Aorta (tissue), 5 donors: ENCODE measurements around the gene NPR3. TPM values are rescaled to one million over a fixed set of nuclear protein-coding genes. Genes with fewer than 3 reads are reported as not detected.

Experiments used
- ATAC-seq: fragments of 200-7000 bp; cut with Tn5 transposase; one replicate; pipeline ENCODE4 v1.9.1; 2022; ENCODE audit warnings: moderate library complexity; ENCODE audit not compliant: low FRiP score
- DNase-seq, 2 donors: peaks; one replicate each; pipeline ENCODE4 v3.0.0-alpha.2; 2020
- H3K27ac ChIP-seq, 2 donors: one replicate each; pipeline ENCODE4 v1.5.1; 2013; ENCODE audit warnings: low read length in 2 of 2, mild to moderate bottlenecking in 2 of 2, moderate library complexity in 2 of 2, control low read depth in 1 of 2, inconsistent platforms in 1 of 2, low read depth in 1 of 2
- H3K27me3 ChIP-seq, 2 donors: one replicate each; pipeline ENCODE4 v1.6.1; 2013; ENCODE audit warnings: control low read depth in 1 of 2, low read length in 1 of 2, mild to moderate bottlenecking in 1 of 2, moderate library complexity in 1 of 2; ENCODE audit not compliant: insufficient read depth in 2 of 2, control insufficient read depth in 1 of 2
- H3K36me3 ChIP-seq, 2 donors: one replicate each; pipeline ENCODE4 v1.6.1; 2013; ENCODE audit warnings: control low read depth in 1 of 2, low read length in 1 of 2, mild to moderate bottlenecking in 1 of 2; ENCODE audit not compliant: insufficient read depth in 2 of 2, control insufficient read depth in 1 of 2
- H3K4me1 ChIP-seq, 2 donors: one replicate each; pipeline ENCODE4 v1.6.1; 2013; ENCODE audit warnings: low read length in 2 of 2, control low read depth in 1 of 2, mild to moderate bottlenecking in 1 of 2, moderate library complexity in 1 of 2; ENCODE audit not compliant: insufficient read depth in 2 of 2, control insufficient read depth in 1 of 2
- H3K4me3 ChIP-seq, 2 donors: one replicate each; pipeline ENCODE4 v1.5.1; 2013; ENCODE audit warnings: low read length in 2 of 2, control low read depth in 1 of 2, mild to moderate bottlenecking in 1 of 2
- H3K9me3 ChIP-seq: one replicate; pipeline ENCODE4 v1.6.1; 2013; ENCODE audit warnings: mild to moderate bottlenecking, low read length; ENCODE audit not compliant: control insufficient read depth
- WGBS, 2 donors: extraction: QIAGEN DNeasy Blood & Tissue Kit; methylation state at CpG; one replicate each; pipeline ENCODE4 v1.1.7; 2013; 5-methylcytosine and 5-hydroxymethylcytosine counted together
- intact Hi-C, 2 donors: fragments of 100-400 bp; cut with DNase I; formaldehyde crosslinking; loops; one replicate each; pipeline versions ENCODE4 v1.14.2 to v1.15.0; 2022
- polyA plus RNA-seq, 2 donors: library from polyadenylated mRNA; stranded (reverse); fragments of 200-250 nt; gene quantifications; one replicate each; pipeline ENCODE4 v1.2.3, GENCODE V29; 2013
- total RNA-seq, 2 donors: library from RNA; stranded (reverse); fragmentation: NEBNext Ultra II Directional; extraction: Animal tissue kit (Norgen Biotek cat#: 25700); gene quantifications; one replicate each; pipeline ENCODE4 v1.2.1, GENCODE V29; 2021
- donor health status: healthy with polysubstance abuse.
- donor health status: Bipolar disorder and iron deficiency.
- donor health status: DM: no; HTN: no; CAD: no.
- donor health status: DM: no; HTN: no; CAD: no.
- donor health status: DM: yes; HTN: yes; CAD: no.

The NPR3 gene
- total and polyA plus RNA-seq, 4 donors = 7.9 to 29.7 (median 13.1) TPM

DNA sequence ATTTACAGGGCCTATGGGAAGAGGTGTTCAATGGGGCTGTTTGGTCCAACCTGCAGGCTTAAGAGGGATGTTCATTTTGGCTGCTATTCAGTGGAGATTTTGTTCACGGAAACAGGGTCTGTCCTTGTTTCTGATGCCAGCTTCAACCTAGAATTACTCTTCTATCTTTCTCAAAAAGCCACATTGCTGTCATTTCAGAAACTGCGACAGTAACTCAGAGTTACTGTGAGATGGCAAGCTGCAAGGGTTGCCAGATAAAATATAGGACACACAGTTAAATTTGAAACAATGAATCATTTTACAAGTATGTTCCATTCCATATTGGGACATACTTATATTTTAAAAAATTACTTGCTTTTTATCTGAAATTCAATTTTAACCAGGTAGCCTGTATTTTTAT is 128.0 kb downstream of the NPR3 start:
- DNase-seq (no peak), ATAC-seq (no peak)
- 3 to 6% methylated on average over 2 of the region's 2 CpGs for WGBS, 2 donors
- no peaks in the 10 kb centered on the region for H3K36me3 ChIP-seq
- intact Hi-C loops = no loop called here
- H3K27ac ChIP-seq = peak overlapping the region; percentile 63 to 91
- no peaks in the 10 kb centered on the region for H3K9me3 ChIP-seq
- no peak overlapping the region for H3K4me3 ChIP-seq
- H3K27me3 ChIP-seq = no peaks in the 10 kb centered on the region
- peaks cover 2 to 10% of the 10 kb centered on the region in 2 donors for H3K4me1 ChIP-seq

DNA sequence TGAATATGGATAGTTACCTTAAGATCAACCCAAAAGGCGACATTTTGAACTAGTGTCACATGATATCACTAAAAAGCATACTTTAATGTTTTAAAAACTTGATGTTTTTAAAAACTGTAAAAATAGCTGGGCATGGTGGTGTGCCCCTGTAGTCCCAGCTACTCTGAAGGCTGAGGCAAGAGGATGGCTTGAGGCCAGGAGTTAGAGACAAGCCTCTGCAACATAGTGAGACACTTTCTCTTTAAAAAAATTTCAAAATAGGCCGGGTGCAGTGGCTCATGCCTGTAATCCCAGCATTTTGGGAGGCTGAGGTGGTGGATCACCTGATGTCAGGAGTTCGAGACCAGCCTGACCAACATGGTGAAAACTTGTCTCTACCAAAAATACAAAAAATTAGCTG is 129.5 kb downstream of the NPR3 start:
- DNase-seq (no peak), ATAC-seq (no peak)
- Histone ChIP-seq H3K4me3 (no peak overlapping the region), H3K36me3 (no peaks in the 10 kb centered on the region), H3K27ac (no peak overlapping the region), H3K4me1 (peaks cover 2 to 10% of the 10 kb centered on the region in 2 donors), H3K9me3 (no peaks in the 10 kb centered on the region), H3K27me3 (no peaks in the 10 kb centered on the region)
- WGBS, 2 donors = 65 to 67% methylated on average over 3 of the region's 3 CpGs
- intact Hi-C loops = no loop called here

Other genes starting within 250 kb of the NPR3 start
- 100 to 1,000 TPM; 172 to 192 TPM for gene SUB1, start 125.8 kb upstream of the NPR3 start, total RNA-seq
- gene SUB1, start 125.8 kb upstream of the NPR3 start, polyA plus RNA-seq = 100 to 1,000 TPM; 121 to 283 TPM